Psoas muscle (tissue), 8 donors: ENCODE data around the gene HSBP1L1. TPM values are rescaled to one million over a fixed set of nuclear protein-coding genes. Genes with fewer than 3 reads are reported as not detected.

ENCODE experiments used
- ATAC-seq, 4 donors: fragments of 200-7000 bp; cut with Tn5 transposase; one replicate each; pipeline ENCODE4 v1.9.1; 2020; ENCODE audit warnings: moderate library complexity in 3 of 4, mild to moderate bottlenecking in 2 of 4
- DNase-seq, 2 donors: peaks; one replicate each; pipeline ENCODE4 v3.0.0-alpha.2; 2020
- H3K27ac ChIP-seq: fragments of 200-600 bp; one replicate; pipeline ENCODE4 v1.8.0; 2022
- H3K27me3 ChIP-seq, 3 donors: fragments of 200-600 bp in 1 of 3; one replicate each; pipeline versions ENCODE4 v1.6.1 to v1.8.0; 2013 to 2022; ENCODE audit warnings: low read length in 2 of 3, mild to moderate bottlenecking in 2 of 3, moderate library complexity in 1 of 3; ENCODE audit not compliant: insufficient read depth in 3 of 3
- H3K36me3 ChIP-seq, 2 donors: fragments of 200-600 bp in 1 of 2; one replicate each; pipeline versions ENCODE4 v1.6.1 to v1.8.0; 2013 to 2022; ENCODE audit warnings: low read depth in 1 of 2, mild to moderate bottlenecking in 1 of 2, moderate library complexity in 1 of 2; ENCODE audit not compliant: insufficient read depth in 1 of 2
- H3K4me1 ChIP-seq: fragments of 200-600 bp; one replicate; pipeline ENCODE4 v1.8.0; 2022
- H3K4me3 ChIP-seq: fragments of 200-600 bp; one replicate; pipeline ENCODE4 v1.8.0; 2022; ENCODE audit warnings: mild to moderate bottlenecking
- H3K9me3 ChIP-seq: fragments of 200-600 bp; one replicate; pipeline ENCODE4 v1.8.0; 2022
- CTCF ChIP-seq: fragments of 200-600 bp; IDR thresholded peaks from one replicate; pipeline ENCODE4 v1.8.0; 2022; ENCODE audit warnings: antibody characterized with exemption
- WGBS, 3 donors: extraction: QIAGEN DNeasy Blood & Tissue Kit; methylation state at CpG; one replicate each; pipeline versions ENCODE4 v1.1.6 to v1.1.7; 2013; 5-methylcytosine and 5-hydroxymethylcytosine counted together
- intact Hi-C, 2 donors: fragments of 100-400 bp; cut with DNase I; formaldehyde crosslinking; loops; one replicate each; pipeline versions ENCODE4 v1.11.0 to v1.14.2; 2022
- polyA plus RNA-seq, 3 donors: library from polyadenylated mRNA; stranded (reverse); fragments of 200-250 nt; gene quantifications; one replicate each; pipeline ENCODE4 v1.2.3, GENCODE V29; 2013
- total RNA-seq, 4 donors: library from RNA; stranded (reverse); fragmentation: NEBNext Ultra II Directional in 2 of 4; extraction: Animal tissue kit (Norgen Biotek cat#: 25700) in 2 of 4; gene quantifications; one replicate each; pipeline versions ENCODE4 v1.2.1 to v1.2.4, GENCODE V29; 2021 to 2023
- donor health status: healthy with polysubstance abuse.
- donor health status: DM: no; HTN: no; CAD: no; lungs with moderate emphysema.
- donor health status: Bipolar disorder and iron deficiency.
- donor health status: healthy.
- donor health status: DM: yes; HTN: yes; CAD: no.
- donor health status: DM: no; HTN: no; CAD: no.
- donor health status: DM: no; HTN: no; CAD: no.
- donor health status: DM: yes; HTN: yes; CAD: no.

Gene HSBP1L1
- total and polyA plus RNA-seq, 7 donors: 2.5 to 11.9 (median 8.7) TPM

GRCh38 chr18:79979843-79980242, 15.4 kb downstream of the HSBP1L1 start:
- Histone ChIP-seq H3K4me1 (peaks cover 7% of the 10 kb centered on the region), H3K27me3 (no peaks in the 10 kb centered on the region), H3K4me3 (no peak overlapping the region), H3K9me3 (no peaks in the 10 kb centered on the region), H3K27ac (no peak overlapping the region), H3K36me3 (peaks cover 0 to 28% of the 10 kb centered on the region in 2 donors)
- WGBS, 3 donors: 86 to 94% (median 92%) methylated on average over 5 of the region's 5 CpGs
- intact Hi-C loops: no loop called here
- TF ChIP-seq CTCF: no peak
- ATAC-seq (no peak), DNase-seq (no peak)

- intact Hi-C loops: no loop called here
- 79 to 82% (median 82%) methylated on average over 13 of the region's 13 CpGs for WGBS, 3 donors
Measured at GRCh38 chr18:79980585-79980984, 16.1 kb downstream of the HSBP1L1 start.

GRCh38 chr18:79982736-79983135, 18.3 kb downstream of the HSBP1L1 start:
- H3K27ac ChIP-seq: no peak overlapping the region

More at GRCh38 chr18:79980585-79980984, 16.1 kb downstream of the HSBP1L1 start:
- ATAC-seq: no peak
- Histone ChIP-seq H3K4me1 (peaks cover 7% of the 10 kb centered on the region), H3K27me3 (no peaks in the 10 kb centered on the region), H3K36me3 (peaks cover 0 to 30% of the 10 kb centered on the region in 2 donors), H3K9me3 (no peaks in the 10 kb centered on the region), H3K27ac (no peak overlapping the region), H3K4me3 (no peak overlapping the region)
- DNase-seq: no peak
- TF ChIP-seq CTCF: no peak

GRCh38 chr18:79983253-79983652, 18.8 kb downstream of the HSBP1L1 start:
- H3K27ac ChIP-seq: no peak overlapping the region
- intact Hi-C loops: no loop called here
- no peaks in the 10 kb centered on the region for H3K9me3 ChIP-seq
- no peak for ATAC-seq
- WGBS, 3 donors: 76 to 89% (median 78%) methylated on average over 4 of the region's 4 CpGs
- TF ChIP-seq CTCF: no peak
- H3K4me1 ChIP-seq: peaks cover 22% of the 10 kb centered on the region
- no peak for DNase-seq
- no peaks in the 10 kb centered on the region for H3K27me3 ChIP-seq
- no peak overlapping the region for H3K4me3 ChIP-seq
- H3K36me3 ChIP-seq: peaks cover 0 to 25% of the 10 kb centered on the region in 2 donors

More at GRCh38 chr18:79982736-79983135, 18.3 kb downstream of the HSBP1L1 start:
- TF ChIP-seq CTCF: no peak
- Histone ChIP-seq H3K36me3 (peaks cover 0 to 25% of the 10 kb centered on the region in 2 donors), H3K27me3 (no peaks in the 10 kb centered on the region), H3K9me3 (no peaks in the 10 kb centered on the region), H3K4me3 (no peak overlapping the region), H3K4me1 (peaks cover 22% of the 10 kb centered on the region)
- intact Hi-C loops: no loop called here
- WGBS, 3 donors: 90 to 96% (median 95%) methylated on average over 6 of the region's 6 CpGs
- no peak for DNase-seq
- ATAC-seq: no peak

GRCh38 chr18:79983793-79984192, 19.4 kb downstream of the HSBP1L1 start:
- no peak overlapping the region for H3K4me3 ChIP-seq
- H3K36me3 ChIP-seq: peaks cover 0 to 25% of the 10 kb centered on the region in 2 donors
- TF ChIP-seq CTCF: no peak
- intact Hi-C loops: no loop called here
- no peak overlapping the region for H3K27ac ChIP-seq
- DNase-seq: no peak
- no peaks in the 10 kb centered on the region for H3K27me3 ChIP-seq
- ATAC-seq: no peak
- 93 to 95% (median 95%) methylated on average over 7 of the region's 7 CpGs for WGBS, 3 donors
- no peaks in the 10 kb centered on the region for H3K9me3 ChIP-seq
- H3K4me1 ChIP-seq: peaks cover 22% of the 10 kb centered on the region
